Measurements from ENCODE around the gene UBB. TPM values are rescaled to one million over a fixed set of nuclear protein-coding genes. Genes with fewer than 3 reads are reported as not detected.
A peak's percentile ranks its signal among the peaks of the same experiment; 100 is the strongest.

Gene UBB
- total and polyA plus RNA-seq, 9 of the 15 experiments (the other 6 are each of a cell fraction or from before 2014, with no cell fraction given) = 1,069 to 4,143 (median 1,696) TPM

DNA sequence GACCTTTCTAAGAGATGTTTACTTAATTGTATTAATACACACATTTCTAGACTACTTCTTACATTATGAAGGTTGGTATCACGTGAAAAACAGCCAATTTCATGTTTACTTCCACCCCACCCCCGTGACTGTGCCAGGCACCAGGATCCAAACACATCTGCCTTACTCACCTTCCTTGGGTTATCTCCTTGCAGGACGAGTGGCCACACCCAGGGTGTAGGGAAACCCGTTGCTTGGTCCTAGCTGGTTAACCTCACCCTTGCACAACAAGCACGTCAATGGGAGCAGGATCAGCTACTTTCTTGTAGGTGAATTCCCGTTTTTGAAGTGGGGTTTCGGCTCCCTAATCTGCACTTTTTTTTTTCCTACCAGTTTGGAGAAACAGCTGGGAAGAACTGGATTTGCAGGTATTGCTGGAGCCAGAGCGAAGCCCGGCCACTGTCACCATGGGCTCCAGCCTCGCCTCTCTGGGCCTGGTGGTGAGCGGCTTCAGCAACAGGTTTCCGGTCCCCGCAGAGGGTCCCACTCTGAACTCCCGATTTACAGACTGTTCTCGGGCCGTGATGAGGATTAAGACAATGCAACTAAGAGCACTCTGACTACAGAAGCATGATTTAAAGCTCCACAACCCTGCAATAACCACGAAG lies 2.1 kb upstream of the UBB start:
- Histone ChIP-seq H3K27ac (ENCODE audit: extremely low read depth, low read depth, low read length) (no peak overlapping the region; the same call in 2 of the 3 replicates), H3K9me3 (replicated peaks; ENCODE audit: control insufficient read depth, insufficient read depth, low read depth, low read length) (no peaks in the 10 kb centered on the region), H3K4me1 (replicated peaks in 1 of 2; ENCODE audit: control insufficient read depth in 2 of 2, insufficient read depth in 2 of 2, low read length in 2 of 2) (peaks cover 10 to 22% of the 10 kb centered on the region in 2 experiments; a peak in 4 of 5 replicates), H3K4me3 (no peak overlapping the region), H3K36me3 (ENCODE audit: control insufficient read depth, insufficient read depth, low read length) (peaks cover 20% of the 10 kb centered on the region; the same call in 2 of the 3 replicates), H4K20me1 (replicated peaks; ENCODE audit: control insufficient read depth, insufficient read depth, low read length) (peaks cover 11% of the 10 kb centered on the region; the same call in 1 of the 2 replicates), H2AFZ (ENCODE audit: low read depth, low read length) (peak overlapping the region; percentile 54), H3K4me2 (ENCODE audit: insufficient read depth, low read length) (peak overlapping the region; percentile 49), H3K9ac (ENCODE audit: insufficient read depth in 1 of 2, low read depth in 2 of 2, low read length in 2 of 2) (peak overlapping the region in 1 of 2 experiments; percentile 80; a peak in 1 of 4 replicates), H3K9me1 (ENCODE audit: control insufficient read depth, insufficient read depth, low read length) (no peaks in the 10 kb centered on the region), H3K27me3 (ENCODE audit: control insufficient read depth in 2 of 2, insufficient read depth in 2 of 2, low read length in 2 of 2) (no peaks in the 10 kb centered on the region), H3K79me2 (ENCODE audit: control insufficient read depth, insufficient read depth, low read length) (peaks cover 29% of the 10 kb centered on the region)
- DNase-seq (ENCODE audit: extremely low read depth in 1 of 4, low spot score in 3 of 4) = peak; percentile 27 to 44 (median 36)
- WGBS (ENCODE audit: insufficient coverage, low coverage, missing lambda C conversion rate) = 42% methylated on average over 16 of the region's 17 CpGs
- CTCF ChIA-PET (ENCODE audit: low intra/inter-chr PET ratio) = no interaction called here
- POLR2A ChIA-PET = interaction anchor here (0.6 to 0.7 kb wide), 2 partner anchors 35 to 648 kb away, joined by 3 read pairs; no protein-coding TSS in a partner anchor
- peak; percentile 26 for FAIRE-seq
- TF ChIP-seq CTBP1 (IDR thresholded peaks at IDR 0.05; ENCODE audit: borderline replicate concordance) = peak; percentile 34; the same call in 1 of the 2 replicates
- peak; percentile 29; the same call in 1 of the 2 replicates for TF ChIP-seq CEBPB (tag; IDR thresholded peaks at IDR 0.05)
- TF ChIP-seq, protein P1, sequence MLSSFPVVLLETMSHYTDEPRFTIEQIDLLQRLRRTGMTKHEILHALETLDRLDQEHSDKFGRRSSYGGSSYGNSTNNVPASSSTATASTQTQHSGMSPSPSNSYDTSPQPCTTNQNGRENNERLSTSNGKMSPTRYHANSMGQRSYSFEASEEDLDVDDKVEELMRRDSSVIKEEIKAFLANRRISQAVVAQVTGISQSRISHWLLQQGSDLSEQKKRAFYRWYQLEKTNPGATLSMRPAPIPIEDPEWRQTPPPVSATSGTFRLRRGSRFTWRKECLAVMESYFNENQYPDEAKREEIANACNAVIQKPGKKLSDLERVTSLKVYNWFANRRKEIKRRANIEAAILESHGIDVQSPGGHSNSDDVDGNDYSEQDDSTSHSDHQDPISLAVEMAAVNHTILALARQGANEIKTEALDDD (IDR thresholded peaks at IDR 0.05) = peak; percentile 85
- TF ChIP-seq OTX1 (CRISPR knock-in tag; IDR thresholded peaks at IDR 0.05) = no peak
- TF ChIP-seq EHMT2 (IDR thresholded peaks at IDR 0.05) = 0 out of 2 replicates have a peak, but pooled peaks have one; percentile 21
- TF ChIP-seq XRCC5 (IDR thresholded peaks at IDR 0.05; ENCODE audit: low read depth, low read length) = no peak
- intact Hi-C loops (cut with micrococcal nuclease) = no loop called here
- BruUV-seq (replicated peaks) = no TSS peak
- no peak for ATAC-seq
- in situ Hi-C loops (cut with MboI) = no loop called here

Data from K562 (cell line).